ENCODE measurements around the gene NOS1AP.

GRCh38 chr1:162416215-162416614, 346.7 kb downstream of the NOS1AP start:
- no peak for TF ChIP-seq CTCF (IDR thresholded peaks at IDR 0.05)
- no peak for TF ChIP-seq POLR2AphosphoS5 (IDR thresholded peaks at IDR 0.05)
- TF ChIP-seq POLR2A (IDR thresholded peaks at IDR 0.05), result no peak
- no peak for TF ChIP-seq EP300 (IDR thresholded peaks at IDR 0.05)

Data from stomach (tissue), 4 donors.